Neuronal stem cell (in vitro differentiated cells): Measurements from ENCODE around the gene PRKN.

Experiments used
- DNase-seq: peaks from one replicate; pipeline ENCODE4 v3.0.0-alpha.2; 2013; ENCODE audit warnings: low spot score
- H2AFZ ChIP-seq: one replicate; pipeline ENCODE4 v1.6.1; 2013; ENCODE audit warnings: mild to moderate bottlenecking, low read length, inconsistent platforms
- H2AK5ac ChIP-seq: 2 replicates; pipeline ENCODE4 v1.6.1; 2013; ENCODE audit warnings: low read depth, mild to moderate bottlenecking, inconsistent platforms, low read length, moderate library complexity, mixed read lengths
- H2BK120ac ChIP-seq: 2 replicates; pipeline ENCODE4 v1.6.1; 2013; ENCODE audit warnings: low read depth, mild to moderate bottlenecking, inconsistent platforms, low read length, moderate library complexity, mixed read lengths
- H2BK12ac ChIP-seq: one replicate; pipeline ENCODE4 v1.6.1; 2013; ENCODE audit warnings: low read length, inconsistent platforms
- H2BK15ac ChIP-seq: 2 replicates; pipeline ENCODE4 v1.6.1; 2013; ENCODE audit warnings: mild to moderate bottlenecking, low read length, inconsistent platforms, mixed read lengths
- H2BK5ac ChIP-seq: one replicate; pipeline ENCODE4 v1.6.1; 2013; ENCODE audit warnings: inconsistent platforms, mild to moderate bottlenecking, low read length, moderate library complexity
- H3K14ac ChIP-seq: one replicate; pipeline ENCODE4 v1.6.1; 2013; ENCODE audit warnings: low read length, inconsistent platforms
- H3K18ac ChIP-seq: 2 replicates; pipeline ENCODE4 v1.6.1; 2013; ENCODE audit warnings: low read length, inconsistent platforms
- H3K23ac ChIP-seq: 2 replicates; pipeline ENCODE4 v1.6.1; 2013; ENCODE audit warnings: low read depth, mild to moderate bottlenecking, mixed read lengths, low read length, inconsistent platforms; ENCODE audit not compliant: poor library complexity
- H3K27ac ChIP-seq: replicated peaks from 3 replicates; pipeline ENCODE4 v1.5.1; 2013; ENCODE audit warnings: low read length, inconsistent platforms
- H3K27me3 ChIP-seq, 3 experiments: 2 replicates each; pipeline ENCODE4 v1.6.1; 2013; ENCODE audit warnings: low read length in 3 of 3, mild to moderate bottlenecking in 2 of 3, inconsistent platforms in 1 of 3, low read depth in 1 of 3, mixed read lengths in 1 of 3, moderate library complexity in 1 of 3; ENCODE audit not compliant: control insufficient read depth in 3 of 3, insufficient read depth in 3 of 3
- H3K36me3 ChIP-seq, 2 donors: replicated peaks in 1 of 2; 2 replicates each; pipeline ENCODE4 v1.6.1; 2013; ENCODE audit warnings: low read length in 2 of 2; ENCODE audit not compliant: control insufficient read depth in 2 of 2, insufficient read depth in 2 of 2
- H3K4ac ChIP-seq: 2 replicates; pipeline ENCODE4 v1.6.1; 2013; ENCODE audit warnings: inconsistent platforms, mild to moderate bottlenecking, low read length, moderate library complexity
- H3K4me1 ChIP-seq, 2 donors: 1 replicate in 1 of 2; 2 replicates in 1 of 2; pipeline ENCODE4 v1.6.1; 2013; ENCODE audit warnings: low read length in 2 of 2, low read depth in 1 of 2; ENCODE audit not compliant: control insufficient read depth in 2 of 2, insufficient read depth in 1 of 2
- H3K4me2 ChIP-seq: one replicate; pipeline ENCODE4 v1.6.1; 2013; ENCODE audit warnings: mild to moderate bottlenecking, low read length, inconsistent platforms; ENCODE audit not compliant: insufficient read depth, poor library complexity, severe bottlenecking
- H3K4me3 ChIP-seq, 2 donors: 2 replicates each; pipeline ENCODE4 v1.5.1; 2013; ENCODE audit warnings: low read length in 2 of 2, mild to moderate bottlenecking in 2 of 2, inconsistent platforms in 1 of 2, moderate library complexity in 1 of 2
- H3K79me1 ChIP-seq: one replicate; pipeline ENCODE4 v1.6.1; 2013; ENCODE audit warnings: low read depth, mild to moderate bottlenecking, inconsistent platforms, low read length, moderate library complexity
- H3K9ac ChIP-seq: one replicate; pipeline ENCODE4 v1.6.1; 2013; ENCODE audit warnings: mild to moderate bottlenecking, low read depth, low read length, inconsistent platforms; ENCODE audit not compliant: poor library complexity
- H3K9me3 ChIP-seq, 2 donors: replicated peaks in 1 of 2; 2 replicates each; pipeline versions ENCODE3 to v1.6.1; 2013; ENCODE audit warnings: low read length in 2 of 2, mild to moderate bottlenecking in 2 of 2, inconsistent platforms in 1 of 2, low read depth in 1 of 2, mixed read lengths in 1 of 2, moderate library complexity in 1 of 2; ENCODE audit not compliant: control insufficient read depth in 2 of 2, insufficient read depth in 1 of 2
- H4K8ac ChIP-seq: one replicate; pipeline ENCODE4 v1.6.1; 2013; ENCODE audit warnings: low read depth, mild to moderate bottlenecking, inconsistent platforms, low read length, moderate library complexity
- H4K91ac ChIP-seq: one replicate; pipeline ENCODE4 v1.6.1; 2013; ENCODE audit warnings: low read length, low read depth, mild to moderate bottlenecking, inconsistent platforms; ENCODE audit not compliant: poor library complexity
- WGBS, 2 donors: extraction: QIAGEN DNeasy Blood & Tissue Kit; methylation state at CpG; one replicate each; pipeline ENCODE4 v1.1.7; 2013; ENCODE audit warnings: missing lambda C conversion rate in 2 of 2, mixed read lengths in 1 of 2; ENCODE audit not compliant: insufficient read length in 2 of 2, insufficient replicate concordance in 1 of 2; ENCODE audit errors: extremely low coverage in 2 of 2; 5-methylcytosine and 5-hydroxymethylcytosine counted together

PRKN gene

DNA sequence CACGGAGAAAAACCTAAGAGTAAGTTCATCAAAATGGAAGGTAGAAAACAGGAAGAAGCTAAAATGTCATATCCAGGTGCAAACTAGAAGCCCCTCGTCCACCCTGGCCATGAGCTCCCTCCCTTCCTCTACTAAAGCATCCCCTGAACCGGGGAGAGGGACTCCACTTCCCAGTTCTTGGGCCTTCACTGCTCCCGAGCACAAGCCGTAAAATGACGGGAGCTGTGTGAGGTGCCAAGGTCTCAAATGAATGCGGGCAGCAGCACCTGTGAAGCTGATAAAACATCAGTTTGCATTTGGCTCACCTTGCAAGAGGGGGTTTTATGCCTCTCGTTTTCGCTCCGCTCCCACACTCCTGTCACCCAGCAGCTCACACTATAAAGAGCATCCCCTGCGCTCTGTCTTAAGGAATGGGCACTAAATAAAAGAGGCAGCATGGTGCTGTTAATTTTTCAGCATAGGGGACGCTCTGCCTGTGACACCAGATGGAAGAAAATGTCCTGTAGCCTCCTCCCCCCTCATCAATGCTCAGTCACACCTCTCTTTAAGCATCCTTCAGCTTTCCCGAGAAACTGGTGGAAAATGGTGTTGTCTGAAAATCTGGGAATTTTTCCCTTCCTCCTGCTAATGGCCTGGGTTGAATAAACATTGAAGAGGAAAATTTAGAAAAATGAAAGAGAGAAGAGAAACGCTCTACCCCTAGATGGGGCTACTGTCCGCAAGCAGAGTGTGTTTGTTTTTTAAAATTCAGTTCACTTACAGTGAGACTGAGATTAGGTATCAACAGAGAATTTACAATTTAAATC lies 890.7 kb downstream of the PRKN start:
- no peak overlapping the region for H3K18ac ChIP-seq
- no peak overlapping the region for H4K91ac ChIP-seq
- no peak overlapping the region for H3K27ac ChIP-seq
- H3K27me3 ChIP-seq = no peaks in the 10 kb centered on the region
- peaks cover 10 to 12% of the 10 kb centered on the region in 2 donors for H3K4me1 ChIP-seq
- H2AK5ac ChIP-seq = no peak overlapping the region
- no peak overlapping the region for H3K4me3 ChIP-seq
- H2BK120ac ChIP-seq = no peak overlapping the region
- no peak overlapping the region for H2BK5ac ChIP-seq
- no peak overlapping the region for H2BK15ac ChIP-seq
- no peak overlapping the region for H3K23ac ChIP-seq
- H4K8ac ChIP-seq = no peak overlapping the region
- H3K4me2 ChIP-seq = no peak overlapping the region
- H3K4ac ChIP-seq = no peak overlapping the region
- H3K14ac ChIP-seq = no peak overlapping the region
- H3K79me1 ChIP-seq = no peaks in the 10 kb centered on the region
- DNase-seq = no peak
- no peaks in the 10 kb centered on the region for H3K36me3 ChIP-seq
- H2AFZ ChIP-seq = no peak overlapping the region
- H3K9me3 ChIP-seq = no peaks in the 10 kb centered on the region
- H3K9ac ChIP-seq = no peak overlapping the region
- H2BK12ac ChIP-seq = no peak overlapping the region
- no CpG with 5 or more reads among the region's 15 CpGs for WGBS, 2 donors

DNA sequence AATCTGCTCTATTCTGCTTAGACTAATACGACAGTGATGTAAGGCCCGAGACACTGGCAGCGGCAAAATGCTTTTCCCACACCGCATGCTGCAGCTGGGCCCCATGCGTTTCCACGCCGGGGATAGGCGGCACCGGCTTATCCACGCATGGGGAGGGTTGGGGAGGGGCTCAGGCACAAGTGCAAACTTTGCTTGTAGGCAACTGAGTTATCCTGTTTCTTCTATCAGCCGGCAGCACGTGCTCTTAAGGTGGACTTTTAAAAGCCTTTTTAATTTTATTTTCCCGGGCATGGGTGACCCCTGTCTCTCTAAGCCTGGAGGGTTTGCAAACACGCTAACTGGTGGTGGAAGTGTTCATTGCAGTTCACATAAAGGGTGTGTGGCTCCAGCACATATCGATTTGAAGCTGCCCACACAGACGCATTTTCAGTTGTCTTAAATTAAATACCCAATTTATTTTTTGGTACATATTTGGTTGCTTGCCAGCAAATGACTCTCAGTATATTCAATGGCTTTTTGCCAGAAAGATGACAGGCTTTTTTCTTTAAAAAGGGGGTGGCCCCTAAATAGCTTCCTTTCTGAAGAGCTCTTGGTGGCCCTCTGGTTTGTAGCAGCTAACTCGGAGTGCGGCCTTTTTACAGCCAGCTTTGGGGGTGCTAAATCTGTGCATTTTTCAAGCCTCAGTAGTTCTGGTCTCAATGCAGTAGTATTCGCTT lies 891.9 kb downstream of the PRKN start:
- Histone ChIP-seq H3K14ac (no peak overlapping the region), H3K36me3 (no peaks in the 10 kb centered on the region), H2AFZ (peak overlapping the region; percentile 8), H3K79me1 (no peaks in the 10 kb centered on the region), H3K4me1 (peaks cover 10 to 12% of the 10 kb centered on the region in 2 donors), H3K27ac (no peak overlapping the region), H2BK5ac (no peak overlapping the region), H3K9me3 (no peaks in the 10 kb centered on the region), H3K4ac (no peak overlapping the region), H3K27me3 (no peaks in the 10 kb centered on the region), H3K4me2 (no peak overlapping the region), H3K23ac (no peak overlapping the region), H3K18ac (peak overlapping the region; percentile 58), H2BK15ac (no peak overlapping the region), H2BK12ac (no peak overlapping the region), H4K8ac (no peak overlapping the region), H3K9ac (no peak overlapping the region), H2BK120ac (no peak overlapping the region), H2AK5ac (no peak overlapping the region), H4K91ac (no peak overlapping the region), H3K4me3 (no peak overlapping the region)
- no peak for DNase-seq
- WGBS, 2 donors = no CpG with 5 or more reads among the region's 19 CpGs

- H3K79me1 ChIP-seq = no peaks in the 10 kb centered on the region
- H2BK5ac ChIP-seq = no peak overlapping the region
- no peak overlapping the region for H2BK12ac ChIP-seq
- H2AFZ ChIP-seq = no peak overlapping the region
- no peak overlapping the region for H2BK120ac ChIP-seq
- H4K8ac ChIP-seq = no peak overlapping the region
- no peak overlapping the region for H4K91ac ChIP-seq
- peaks cover 10 to 12% of the 10 kb centered on the region in 2 donors for H3K4me1 ChIP-seq
- H3K27me3 ChIP-seq = no peaks in the 10 kb centered on the region
- H3K9me3 ChIP-seq = no peaks in the 10 kb centered on the region
- no peak overlapping the region for H3K9ac ChIP-seq
- no peak overlapping the region for H3K23ac ChIP-seq
- no peak overlapping the region for H2BK15ac ChIP-seq
- WGBS, 2 donors = no CpG with 5 or more reads among the region's 6 CpGs
- no peak overlapping the region for H3K4me3 ChIP-seq
- no peak overlapping the region for H2AK5ac ChIP-seq
- H3K18ac ChIP-seq = peak overlapping the region; percentile 61
- no peak overlapping the region for H3K4me2 ChIP-seq
- H3K14ac ChIP-seq = no peak overlapping the region
- H3K4ac ChIP-seq = no peak overlapping the region
- no peaks in the 10 kb centered on the region for H3K36me3 ChIP-seq
- H3K27ac ChIP-seq = no peak overlapping the region
- DNase-seq = no peak
These were observed 893.1 kb downstream of the PRKN start for GRCh38 chr6:161834426-161834825.

DNA sequence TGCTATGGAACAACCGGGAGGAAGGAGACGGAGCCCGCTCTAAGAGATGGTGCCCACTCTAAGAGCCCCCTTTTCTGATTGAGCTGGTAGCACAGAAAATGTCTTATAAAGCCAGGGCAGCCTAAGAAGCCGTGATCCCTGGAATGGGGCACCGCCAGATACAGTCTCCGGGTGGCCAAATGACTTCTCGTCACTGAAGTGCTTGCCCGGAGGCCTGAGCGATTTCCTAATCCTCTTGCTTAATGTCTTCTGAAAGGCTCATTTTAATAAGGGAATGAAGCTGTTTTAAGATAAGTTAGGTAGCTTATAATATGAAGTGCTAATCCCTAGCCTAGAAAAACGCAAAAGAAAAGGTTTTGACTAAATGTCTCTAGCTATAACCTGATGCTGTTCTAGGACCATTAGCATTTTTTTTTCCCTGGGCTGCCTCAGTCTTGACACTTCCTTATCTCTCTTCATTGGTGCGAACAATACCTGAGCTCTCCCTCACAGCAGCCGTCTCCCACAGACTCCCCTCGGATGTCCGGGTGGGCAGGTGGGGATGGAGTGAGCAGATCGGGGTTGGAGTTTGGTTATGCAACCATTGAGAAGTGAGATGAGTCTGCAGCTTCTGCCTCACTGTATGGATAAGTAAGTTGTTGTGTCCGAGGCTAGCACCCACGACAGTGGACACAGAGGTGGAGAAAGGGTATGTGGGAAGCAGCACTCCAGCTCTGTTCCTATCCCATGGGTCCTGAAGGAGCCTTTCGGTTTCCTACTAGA lies 894.3 kb downstream of the PRKN start:
- Histone ChIP-seq H2BK15ac (no peak overlapping the region), H4K91ac (no peak overlapping the region), H4K8ac (no peak overlapping the region), H2AFZ (no peak overlapping the region), H3K27me3 (no peaks in the 10 kb centered on the region), H2BK12ac (no peak overlapping the region), H3K4me3 (no peak overlapping the region), H3K9ac (no peak overlapping the region), H3K23ac (no peak overlapping the region), H3K18ac (peak overlapping the region; percentile 23), H3K14ac (no peak overlapping the region), H3K4ac (no peak overlapping the region), H3K27ac (no peak overlapping the region), H3K36me3 (no peaks in the 10 kb centered on the region), H2BK120ac (no peak overlapping the region), H3K4me2 (no peak overlapping the region), H2BK5ac (no peak overlapping the region), H3K79me1 (no peaks in the 10 kb centered on the region), H2AK5ac (peak overlapping the region; percentile 28), H3K9me3 (no peaks in the 10 kb centered on the region), H3K4me1 (peaks cover under 1 to 8% of the 10 kb centered on the region in 2 donors)
- DNase-seq = no peak
- no CpG with 5 or more reads among the region's 18 CpGs for WGBS, 2 donors
